HG03103 (cell line): ENCODE results near the gene SSBP3.

Source experiments
- ATAC-seq: cut with Tn5 transposase; IDR thresholded peaks from one replicate; pipeline ENCODE4 v1.9.1; 2021; ENCODE audit warnings: low read depth; ENCODE audit not compliant: unreplicated experiment

SSBP3 gene

GRCh38 chr1:54312796-54313316 is 93.3 kb downstream of the SSBP3 start:
- no peak for ATAC-seq

DNA sequence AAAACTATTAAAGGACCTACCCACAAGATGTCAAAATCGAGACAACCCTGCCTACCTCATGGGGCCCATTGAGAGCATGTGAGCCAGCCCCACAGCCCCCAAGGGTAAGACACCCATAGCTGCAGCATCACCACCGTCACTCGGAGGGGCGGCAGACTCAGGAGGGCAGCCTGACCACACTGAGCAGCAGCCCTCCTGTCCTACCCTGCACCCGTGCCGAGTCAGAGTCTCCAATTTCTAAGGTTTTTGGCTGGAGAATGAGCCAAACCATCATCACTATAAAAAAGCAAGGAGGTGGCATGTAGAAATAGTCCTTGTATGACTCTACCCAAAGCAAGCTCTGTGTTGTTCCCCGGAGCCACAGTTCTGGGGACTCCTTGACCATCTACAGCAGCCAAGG is 94.7 kb downstream of the SSBP3 start:
- no peak for ATAC-seq

DNA sequence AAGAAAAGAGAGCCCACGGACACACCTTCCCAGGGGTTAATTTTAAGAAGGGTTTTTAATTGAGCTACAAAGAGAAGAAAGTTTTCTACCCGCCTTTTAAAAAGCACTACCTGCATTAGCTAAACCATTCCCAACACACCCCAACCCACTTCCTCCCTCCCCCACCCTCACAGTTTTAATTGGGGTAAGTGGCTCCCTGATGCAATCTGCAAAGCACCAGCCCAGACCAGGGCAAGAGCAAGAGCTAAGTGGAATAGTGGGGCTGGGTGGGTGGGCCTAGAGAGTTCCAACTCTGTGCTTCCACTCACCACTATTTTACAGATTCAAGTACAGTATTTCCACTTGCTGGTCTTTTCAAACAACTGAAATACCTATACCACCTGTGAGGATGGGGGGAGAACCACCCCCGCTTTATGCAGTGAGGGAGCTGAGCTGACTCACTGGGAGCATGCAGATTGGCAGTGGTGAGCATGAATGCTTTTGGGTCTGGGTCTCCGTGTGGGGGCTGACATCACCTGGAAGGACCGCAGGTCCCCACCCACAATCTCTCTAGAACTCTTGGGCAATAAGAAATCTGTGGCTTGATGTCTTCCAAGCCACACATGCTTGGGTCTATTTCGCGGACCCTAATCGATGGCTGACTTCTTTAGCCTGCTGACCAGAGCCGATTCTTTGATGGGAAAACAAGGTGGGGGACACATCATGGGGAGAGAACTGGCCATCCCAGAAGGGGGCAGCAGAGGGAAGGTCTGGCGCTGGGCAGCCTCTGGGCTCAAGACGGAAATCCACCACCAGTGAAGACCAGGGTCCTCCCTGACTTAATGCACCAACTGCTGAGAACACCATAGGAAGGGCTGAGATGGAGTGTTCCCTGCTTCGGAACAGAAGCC is 95.5 kb downstream of the SSBP3 start:
- ATAC-seq = no peak

DNA sequence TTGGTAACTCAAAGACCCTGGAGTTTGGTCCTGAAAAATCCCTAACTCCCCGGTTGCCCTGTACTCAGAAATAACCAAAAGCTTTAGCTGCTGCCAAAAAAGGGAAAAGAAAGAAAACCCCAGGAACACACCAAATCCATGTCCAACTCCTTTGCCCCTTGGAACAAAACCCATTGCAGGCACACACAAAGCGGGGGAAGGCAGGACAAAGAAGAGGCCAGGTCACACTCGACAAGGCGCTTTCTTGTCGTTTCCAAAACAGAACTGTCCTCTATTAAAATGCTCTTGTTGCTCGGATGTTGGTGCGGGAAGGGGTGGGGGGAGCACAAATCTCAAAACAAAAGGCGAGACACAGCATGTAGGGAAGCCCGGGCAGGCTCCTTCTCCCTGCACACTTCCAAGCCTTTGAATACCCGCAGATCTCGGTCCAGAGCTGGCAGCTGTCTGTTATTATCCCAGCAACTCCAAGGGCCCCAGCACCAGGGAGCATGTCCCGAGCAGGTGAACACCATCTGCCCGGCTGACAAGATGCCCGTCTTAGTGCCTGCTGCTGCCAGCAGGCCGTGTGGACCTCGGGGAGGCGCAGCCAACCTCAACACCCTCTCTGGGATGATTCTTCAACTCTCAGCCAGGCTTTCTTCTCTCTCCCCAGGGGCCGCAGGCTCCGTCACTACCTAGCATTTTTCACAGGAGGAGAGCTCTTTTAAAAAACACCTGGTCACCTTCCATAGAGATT is 96.4 kb downstream of the SSBP3 start:
- ATAC-seq = no peak

DNA sequence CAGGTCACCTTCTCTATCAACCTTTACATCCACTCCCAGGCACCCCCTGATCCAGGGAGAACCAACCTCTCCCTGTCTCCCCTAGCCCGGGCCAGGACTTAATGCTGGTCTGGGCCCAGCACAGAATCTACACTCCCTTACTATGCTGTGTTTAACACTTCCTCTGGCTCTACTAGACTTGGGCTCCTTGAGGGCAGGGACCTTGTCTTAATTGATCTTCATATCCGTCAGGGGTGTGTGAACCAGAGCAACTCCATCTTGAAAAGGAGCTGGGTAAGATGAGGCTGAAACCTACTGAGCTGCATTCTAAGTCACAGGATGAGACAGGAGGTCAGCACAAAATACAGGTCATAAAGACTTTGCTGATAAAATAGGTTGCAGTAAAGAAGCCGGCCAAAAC is 98.9 kb downstream of the SSBP3 start:
- no peak for ATAC-seq

GRCh38 chr1:54305906-54306514 is 100.2 kb downstream of the SSBP3 start:
- no peak for ATAC-seq

- no peak for ATAC-seq
These were observed 101.7 kb downstream of the SSBP3 start for GRCh38 chr1:54304518-54304917.

- no peak for ATAC-seq
These were observed 103.0 kb downstream of the SSBP3 start for GRCh38 chr1:54302951-54303843.

GRCh38 chr1:54302549-54302948 is 103.6 kb downstream of the SSBP3 start:
- no peak for ATAC-seq

DNA sequence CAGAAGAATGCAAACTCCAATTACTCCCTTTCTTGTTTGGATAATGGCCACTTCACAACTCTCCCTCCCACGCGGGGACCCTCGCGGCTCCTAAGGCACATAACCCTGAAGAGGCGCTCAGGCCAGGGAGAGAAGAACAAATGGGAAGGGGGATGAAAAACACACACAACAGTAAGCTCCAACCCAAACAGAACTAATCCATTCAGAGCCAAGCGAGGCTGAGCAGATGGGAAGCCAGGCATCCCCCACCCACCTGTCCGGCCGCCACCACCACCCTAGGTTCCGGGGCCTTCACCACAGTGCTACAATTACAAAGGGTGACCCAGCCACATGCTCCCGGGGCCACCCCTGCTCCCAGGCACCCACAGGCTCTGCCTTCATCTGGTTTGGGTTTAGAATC is 104.7 kb downstream of the SSBP3 start:
- no peak for ATAC-seq

DNA sequence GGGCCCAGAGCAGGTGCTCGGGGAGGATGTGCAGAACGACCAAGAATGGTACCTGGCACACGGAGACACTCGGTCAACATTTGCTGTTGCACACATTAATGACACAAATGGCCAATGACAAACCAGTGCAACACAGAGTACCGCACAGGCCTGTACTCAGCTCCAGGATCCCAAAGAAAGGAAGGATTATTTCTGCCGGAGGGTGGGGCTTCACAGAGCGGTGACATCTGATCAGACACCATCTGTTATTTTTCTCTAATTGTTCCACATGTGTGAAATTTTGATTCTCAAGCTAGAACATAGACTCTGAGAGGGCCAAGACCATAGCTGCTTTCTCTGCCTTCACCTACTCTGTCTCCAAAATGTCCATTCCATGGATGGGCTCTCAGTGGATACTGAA is 105.8 kb downstream of the SSBP3 start:
- no peak for ATAC-seq

- no peak for ATAC-seq
These were observed 107.2 kb downstream of the SSBP3 start for GRCh38 chr1:54299037-54299436.

DNA sequence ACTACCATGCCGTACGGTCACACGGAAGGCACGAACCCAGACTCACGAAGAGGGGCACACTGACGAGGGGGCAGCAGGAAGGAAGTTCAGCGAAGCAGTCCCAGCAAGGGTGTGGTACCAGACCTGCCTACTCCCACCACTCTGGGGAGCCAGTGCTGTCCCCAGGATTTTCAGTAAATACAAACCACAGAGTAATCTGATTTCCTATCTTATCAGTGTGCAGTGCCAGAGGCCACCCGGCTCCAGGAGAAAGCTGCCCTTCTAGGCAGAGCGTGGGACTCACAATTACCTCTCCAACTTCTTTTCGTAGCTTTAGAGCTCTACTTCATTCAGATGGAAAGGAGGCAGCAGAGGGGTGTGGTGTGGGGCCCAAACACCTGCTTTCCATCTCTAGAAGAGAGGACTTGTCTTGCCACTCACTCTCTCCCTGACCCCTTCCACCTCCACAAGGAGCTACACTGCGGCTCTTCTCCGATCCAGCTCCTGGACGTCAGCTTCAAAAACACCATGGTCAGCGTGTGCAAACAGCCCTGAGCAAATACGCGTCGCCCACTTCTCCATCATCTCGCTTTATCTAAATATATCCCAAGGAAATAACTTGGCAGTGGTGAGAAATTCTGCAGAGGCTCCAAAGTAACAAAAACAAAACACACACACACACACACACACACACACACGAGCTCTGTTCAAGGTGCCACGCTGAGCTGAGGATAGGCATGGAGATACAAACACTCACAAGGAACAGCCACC is 107.7 kb downstream of the SSBP3 start:
- ATAC-seq = no peak

DNA sequence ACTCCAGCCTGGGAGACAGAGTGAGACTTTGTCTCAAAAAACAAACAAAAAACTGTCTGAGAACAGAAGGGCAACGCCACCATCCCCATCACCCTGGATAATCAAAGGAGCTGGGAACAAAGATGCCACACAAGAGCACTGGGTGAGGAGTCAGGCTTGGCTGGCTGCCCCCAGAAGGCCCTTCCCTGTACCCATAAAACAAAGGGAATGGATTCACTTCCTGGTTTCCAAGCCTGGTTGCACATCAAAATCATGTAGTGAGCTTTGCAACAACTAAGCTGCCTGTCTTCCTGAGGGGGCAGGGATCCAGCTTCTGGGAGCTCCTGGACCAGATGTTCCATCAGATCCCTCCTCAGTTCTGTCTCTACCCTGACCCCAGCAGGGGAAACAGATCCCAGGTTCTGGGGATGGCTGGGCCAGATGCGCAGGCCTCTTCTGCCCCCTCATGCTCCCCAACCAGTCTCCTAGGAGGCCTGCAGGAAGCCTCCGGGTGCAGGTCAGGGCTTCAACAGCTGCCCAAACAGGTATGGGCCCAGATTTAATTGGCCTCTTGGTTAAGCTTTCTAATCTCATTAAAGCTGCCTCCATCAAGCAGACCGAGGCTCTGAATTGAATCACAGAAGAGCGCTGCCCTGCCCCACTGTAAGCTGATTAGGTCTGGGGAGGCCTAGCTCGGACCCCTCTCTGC is 108.5 kb downstream of the SSBP3 start:
- no peak for ATAC-seq

GRCh38 chr1:54296666-54297065 is 109.5 kb downstream of the SSBP3 start:
- ATAC-seq = no peak

DNA sequence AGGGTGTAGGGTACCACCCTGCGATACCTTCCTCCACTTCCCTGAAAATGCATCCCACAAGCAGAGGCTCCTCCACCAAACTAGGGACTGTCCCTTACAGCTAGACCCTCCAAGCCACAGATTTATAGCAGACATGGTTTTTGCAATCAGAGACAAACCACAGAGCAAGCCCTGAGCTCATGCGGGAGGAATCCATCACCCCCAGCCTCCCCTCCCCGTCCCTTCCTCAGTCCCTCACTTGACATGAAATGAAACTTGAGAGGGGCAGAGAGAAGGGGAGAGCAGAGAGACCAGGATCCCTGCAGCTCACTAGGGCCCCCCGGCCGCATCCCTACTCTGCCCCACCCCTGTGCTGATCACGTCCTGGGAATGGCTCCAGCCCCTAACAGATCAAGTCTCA is 111.3 kb downstream of the SSBP3 start:
- no peak for ATAC-seq

DNA sequence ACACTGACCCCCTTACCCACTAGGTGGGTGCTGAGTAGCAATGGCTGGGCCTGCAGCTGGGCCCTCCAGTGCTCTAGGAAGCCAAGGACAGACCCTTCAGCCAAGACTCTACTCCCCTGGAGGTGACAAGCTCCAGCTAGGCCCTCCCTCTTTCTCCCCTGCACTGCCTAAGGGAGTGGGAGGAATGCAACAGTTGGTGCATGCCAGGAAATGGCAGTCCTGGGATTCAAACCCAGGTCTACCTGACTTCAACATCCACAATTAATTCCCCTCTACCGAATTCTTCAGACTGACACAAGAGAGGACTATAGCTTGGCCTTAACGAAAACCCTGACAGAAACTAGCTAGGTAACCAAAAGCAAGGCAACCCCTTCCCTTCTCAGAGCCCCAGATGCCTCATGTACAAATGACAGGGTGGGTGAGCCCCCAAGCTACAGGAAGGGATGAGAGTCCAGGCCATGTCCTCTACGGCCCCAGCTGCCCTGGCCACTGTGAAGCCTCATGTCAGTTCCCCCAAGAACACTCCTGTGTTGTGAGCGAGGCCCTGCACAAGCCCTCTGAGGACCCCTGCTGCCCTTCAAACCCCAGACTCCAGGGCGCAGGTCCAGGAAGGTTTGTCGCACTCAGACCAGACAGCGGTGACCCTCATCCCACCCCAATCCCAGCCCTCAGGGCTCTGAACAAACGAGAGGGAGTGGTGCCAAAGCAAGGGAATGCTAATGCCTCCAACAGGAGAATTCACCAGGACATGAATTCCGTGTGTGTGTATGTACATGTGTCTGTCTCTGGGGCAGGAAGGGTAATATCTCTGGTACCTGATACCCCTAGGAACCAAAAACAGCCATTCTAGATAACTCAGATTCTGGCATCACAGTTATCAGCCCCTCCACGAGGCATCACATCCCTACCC is 113.9 kb downstream of the SSBP3 start:
- no peak for ATAC-seq
